IMR-90 (cell line): ENCODE results near the gene CAPN2. TPM values are rescaled to one million over a fixed set of nuclear protein-coding genes. Genes with fewer than 3 reads are reported as not detected.

Source experiments
- ATAC-seq: fragments of 200-7000 bp; cut with Tn5 transposase; 2 replicates; pipeline ENCODE4 v1.9.1; 2020; ENCODE audit warnings: low read depth, mild to moderate bottlenecking, moderate library complexity
- BruUV-seq: library from RNA; stranded (reverse); fragments of 400-500 nt; replicated peaks from 2 replicates; lab custom pipeline; 2021; lab: Mats Ljungman, UMichigan
- CTCF ChIA-PET: fragments of 300-600 bp; formaldehyde crosslinking; extraction: SDS; loops from one replicate; lab custom pipeline; 2021; ENCODE audit warnings: antibody characterized with exemption; lab: Yijun Ruan, JAX
- POLR2A ChIA-PET: fragments of 300-600 bp; sonication (Branson Sonifier 250); formaldehyde crosslinking; loops from one replicate; lab custom pipeline; 2022; ENCODE audit warnings: antibody characterized with exemption; ENCODE audit not compliant: unreplicated experiment; lab: Charles Lee
- DNase-seq: peaks from one replicate; pipeline ENCODE4 v3.0.0; 2013
- H2AFZ ChIP-seq: replicated peaks from 2 replicates; pipeline ENCODE3; 2013; ENCODE audit warnings: low read length, mild to moderate bottlenecking; ENCODE audit not compliant: poor library complexity
- H2AK5ac ChIP-seq: 2 replicates; pipeline ENCODE4 v1.6.1; 2013; ENCODE audit warnings: low read depth, low read length, inconsistent platforms
- H2AK9ac ChIP-seq: replicated peaks from 2 replicates; pipeline ENCODE3; 2013; ENCODE audit warnings: mild to moderate bottlenecking, low read depth, low read length, moderate library complexity; ENCODE audit not compliant: poor library complexity
- H2BK120ac ChIP-seq: 2 replicates; pipeline ENCODE4 v1.6.1; 2013; ENCODE audit warnings: low read depth, low read length, inconsistent platforms
- H2BK15ac ChIP-seq: 3 replicates; pipeline ENCODE4 v1.6.1; 2013; ENCODE audit warnings: low read depth, low read length, inconsistent platforms
- H2BK20ac ChIP-seq: 2 replicates; pipeline ENCODE4 v1.6.1; 2013; ENCODE audit warnings: low read depth, mild to moderate bottlenecking, inconsistent platforms, low read length, moderate library complexity
- H2BK5ac ChIP-seq: 2 replicates; pipeline ENCODE4 v1.6.1; 2013; ENCODE audit warnings: mild to moderate bottlenecking, low read depth, low read length, inconsistent platforms; ENCODE audit not compliant: poor library complexity, severe bottlenecking
- H3K14ac ChIP-seq: replicated peaks from 2 replicates; pipeline ENCODE4 v1.6.1; 2013; ENCODE audit warnings: low read depth, low read length, inconsistent platforms
- H3K18ac ChIP-seq: 2 replicates; pipeline ENCODE4 v1.6.1; 2013; ENCODE audit warnings: low read depth, low read length, control low read depth
- H3K23ac ChIP-seq: 2 replicates; pipeline ENCODE4 v1.6.1; 2013; ENCODE audit warnings: low read depth, low read length, inconsistent platforms
- H3K27ac ChIP-seq: 2 replicates; pipeline ENCODE4 v1.5.1; 2013; ENCODE audit warnings: mild to moderate bottlenecking, control low read depth, low read length; ENCODE audit not compliant: insufficient read depth
- H3K27me3 ChIP-seq: 2 replicates; pipeline ENCODE4 v1.6.1; 2013; ENCODE audit warnings: low read length; ENCODE audit not compliant: control insufficient read depth, insufficient read depth
- H3K36me3 ChIP-seq: 2 replicates; pipeline ENCODE4 v1.6.1; 2013; ENCODE audit warnings: low read length, mixed read lengths; ENCODE audit not compliant: control insufficient read depth, insufficient read depth
- H3K4ac ChIP-seq: 2 replicates; pipeline ENCODE4 v1.6.1; 2013; ENCODE audit warnings: low read depth, low read length, inconsistent platforms
- H3K4me1 ChIP-seq: 2 replicates; pipeline ENCODE4 v1.6.1; 2013; ENCODE audit warnings: low read length, mixed read lengths; ENCODE audit not compliant: control insufficient read depth, insufficient read depth
- H3K4me2 ChIP-seq: 2 replicates; pipeline ENCODE4 v1.6.1; 2013; ENCODE audit warnings: low read depth, mild to moderate bottlenecking, control low read depth, low read length, moderate library complexity
- H3K4me3 ChIP-seq: 2 replicates; pipeline ENCODE4 v1.5.1; 2013; ENCODE audit warnings: low read depth, mild to moderate bottlenecking, control low read depth, low read length, moderate library complexity; ENCODE audit not compliant: insufficient read depth
- H3K56ac ChIP-seq: 2 replicates; pipeline ENCODE4 v1.6.1; 2013; ENCODE audit warnings: low read length, inconsistent platforms; ENCODE audit not compliant: insufficient read depth; ENCODE audit errors: extremely low read depth
- H3K79me1 ChIP-seq, 2 experiments: 2 replicates each; pipeline ENCODE4 v1.6.1; 2013; ENCODE audit warnings: low read length in 2 of 2, inconsistent platforms in 1 of 2, low read depth in 1 of 2
- H3K9ac ChIP-seq: 2 replicates; pipeline ENCODE4 v1.6.1; 2013; ENCODE audit warnings: low read depth, low read length, control low read depth
- H3K9me1 ChIP-seq: 2 replicates; pipeline ENCODE4 v1.6.1; 2013; ENCODE audit warnings: low read length, inconsistent platforms; ENCODE audit not compliant: insufficient read depth
- H3K9me3 ChIP-seq: 2 replicates; pipeline ENCODE4 v1.6.1; 2013; ENCODE audit warnings: low read length; ENCODE audit not compliant: control insufficient read depth, insufficient read depth
- H4K20me1 ChIP-seq: 2 replicates; pipeline ENCODE4 v1.6.1; 2013; ENCODE audit warnings: low read length, inconsistent platforms; ENCODE audit not compliant: insufficient read depth
- H4K5ac ChIP-seq: 2 replicates; pipeline ENCODE4 v1.6.1; 2013; ENCODE audit warnings: mild to moderate bottlenecking, low read depth, low read length, control low read depth
- H4K8ac ChIP-seq, 2 experiments: 2 replicates each; pipeline ENCODE4 v1.6.1; 2013; ENCODE audit warnings: low read depth in 2 of 2, low read length in 2 of 2, control low read depth in 1 of 2, inconsistent platforms in 1 of 2
- H4K91ac ChIP-seq: 2 replicates; pipeline ENCODE4 v1.6.1; 2013; ENCODE audit warnings: low read depth, low read length, inconsistent platforms; ENCODE audit not compliant: insufficient read depth
- CEBPB ChIP-seq: IDR thresholded peaks from 2 replicates; pipeline ENCODE4 v1.6.1; 2012; ENCODE audit warnings: low read depth, low read length, improper control_type of control experiment
- CHD1 ChIP-seq: IDR thresholded peaks from 2 replicates; pipeline ENCODE4 v1.6.1; 2012; ENCODE audit warnings: low read depth, low read length, improper control_type of control experiment
- ELK1 ChIP-seq: fragments of 150-350 bp; IDR thresholded peaks from 2 replicates; pipeline ENCODE4 v1.6.1; 2016; ENCODE audit warnings: low read depth, mild to moderate bottlenecking, low read length, moderate library complexity, borderline replicate concordance
- FOS ChIP-seq: fragments of 150-350 bp; IDR thresholded peaks from 2 replicates; pipeline ENCODE4 v1.6.1; 2016; ENCODE audit warnings: low read depth, low read length
- MAFK ChIP-seq: IDR thresholded peaks from 2 replicates; pipeline ENCODE4 v1.6.1; 2012; ENCODE audit warnings: low read depth, low read length, improper control_type of control experiment
- MXI1 ChIP-seq: IDR thresholded peaks from 2 replicates; pipeline ENCODE4 v1.6.1; 2012; ENCODE audit warnings: low read depth, mild to moderate bottlenecking, low read length, moderate library complexity, borderline replicate concordance
- RFX5 ChIP-seq: IDR thresholded peaks from 2 replicates; pipeline ENCODE4 v1.8.0; 2012; ENCODE audit warnings: low read depth, mild to moderate bottlenecking, low read length, moderate library complexity
- USF2 ChIP-seq: fragments of 150-350 bp; IDR thresholded peaks from 2 replicates; pipeline ENCODE4 v1.6.1; 2017; ENCODE audit warnings: mild to moderate bottlenecking, antibody characterized with exemption, low read length, low read depth
- WGBS, 2 experiments: methylation state at CpG; one replicate each; pipeline versions ENCODE4 v1.1.5 to v1.1.7; 2013; ENCODE audit warnings: missing lambda C conversion rate in 2 of 2; ENCODE audit not compliant: insufficient read length in 1 of 2; ENCODE audit errors: extremely low coverage in 2 of 2; 5-methylcytosine and 5-hydroxymethylcytosine counted together
- dilution Hi-C: fragments of 300-500 bp; cut with HindIII; formaldehyde crosslinking; loops from one replicate; pipeline ENCODE4 v1.14.3; 2018; ENCODE audit warnings: low sequenced_read_pairs; ENCODE audit not compliant: unreplicated experiment
- in situ Hi-C: fragments of 300-500 bp; cut with MboI; formaldehyde crosslinking; loops from 3 replicates; pipeline ENCODE4 v1.14.3; 2019; ENCODE audit warnings: low sequenced_read_pairs, inconsistent platforms, mixed read lengths
- intact Hi-C: fragments of 100-400 bp; cut with micrococcal nuclease; formaldehyde crosslinking; loops from 2 replicates; pipeline ENCODE4 v1.10.0; 2022
- polyA plus RNA-seq, 3 experiments: library from polyadenylated mRNA; depleted of rRNA; stranded (reverse); fragments of >200 nt; gene quantifications; 2 replicates each; pipeline ENCODE4 v1.2.3, GENCODE V29; 2012; ENCODE audit warnings: low replicate concordance in 1 of 3
- total RNA-seq: library from RNA; depleted of rRNA; stranded (reverse); fragments of >200 nt; gene quantifications from 2 replicates; pipeline ENCODE4 v1.2.3, GENCODE V29; 2012

CAPN2 gene
- total and polyA plus RNA-seq, 2 of the 4 experiments (the other 2 are of a cell fraction): 339 to 430 TPM

- H4K91ac ChIP-seq: no peak overlapping the region
- no peak overlapping the region for H2AK9ac ChIP-seq
- H3K4me3 ChIP-seq: no peak overlapping the region
- no peak overlapping the region for H3K27ac ChIP-seq
- no peak overlapping the region for H2AK5ac ChIP-seq
- no peak overlapping the region for H3K4ac ChIP-seq
- no peak overlapping the region for H3K14ac ChIP-seq
- ChIA-PET CTCF (interaction anchor here (0.8 kb wide), 1 partner anchor 10 kb away, joined by 3 read pairs; no protein-coding TSS in a partner anchor), POLR2A (no interaction called here)
- H3K4me2 ChIP-seq: no peak overlapping the region
- TF ChIP-seq MAFK (no peak), CHD1 (no peak), USF2 (no peak), MXI1 (no peak), ELK1 (no peak), RFX5 (no peak), CEBPB (no peak), FOS (no peak)
- H3K36me3 ChIP-seq: peaks cover 48% of the 10 kb centered on the region
- no peaks in the 10 kb centered on the region for H4K20me1 ChIP-seq
- ATAC-seq (no peak), DNase-seq (no peak)
- H2BK120ac ChIP-seq: no peak overlapping the region
- H4K5ac ChIP-seq: no peak overlapping the region
- intact Hi-C loops (no loop called here), dilution Hi-C loops (no loop called here), in situ Hi-C loops (no loop called here)
- H4K8ac ChIP-seq: no peak overlapping the region
- H2AFZ ChIP-seq: no peak overlapping the region
- BruUV-seq: no TSS peak
- H3K9me3 ChIP-seq: no peaks in the 10 kb centered on the region
- H2BK15ac ChIP-seq: no peak overlapping the region
- H3K27me3 ChIP-seq: no peaks in the 10 kb centered on the region
- no peaks in the 10 kb centered on the region for H3K4me1 ChIP-seq
- H2BK5ac ChIP-seq: no peak overlapping the region
- peaks cover 23 to 35% of the 10 kb centered on the region in 2 experiments for H3K79me1 ChIP-seq
- no peak overlapping the region for H3K9ac ChIP-seq
- WGBS, 2 experiments: no CpG with 5 or more reads among the region's 4 CpGs
- H3K23ac ChIP-seq: no peak overlapping the region
- no peak overlapping the region for H3K56ac ChIP-seq
- no peak overlapping the region for H3K18ac ChIP-seq
- no peak overlapping the region for H2BK20ac ChIP-seq
- H3K9me1 ChIP-seq: no peaks in the 10 kb centered on the region
Measured at GRCh38 chr1:223802602-223803001, 90.3 kb downstream of the CAPN2 start.
